ENCODE data around the gene TPRX2. TPM values are rescaled to one million over a fixed set of nuclear protein-coding genes. Genes with fewer than 3 reads are reported as not detected.
"Not testable (repeated sequence)": the region's sequence is repeated elsewhere in the genome, so short reads cannot be mapped to it uniquely, and the experiment has no call there.

Gene TPRX2
- total and polyA plus RNA-seq, 9 donors = not detected

- H3K4me1 ChIP-seq (ENCODE audit: insufficient read depth) = no peaks in the 10 kb centered on the region
- no peak for DNase-seq
- no peak overlapping the region for H3K4me3 ChIP-seq
- intact Hi-C loops (cut with DNase I) = no loop called here
- TF ChIP-seq CTCF (IDR thresholded peaks at IDR 0.05) (no peak), POLR2A (IDR thresholded peaks at IDR 0.05) (no peak), EP300 (IDR thresholded peaks at IDR 0.05) (no peak)
- H3K27ac ChIP-seq = no peak overlapping the region
- H3K9me3 ChIP-seq = no peaks in the 10 kb centered on the region
- no peaks in the 10 kb centered on the region for H3K36me3 ChIP-seq
- 47 to 48% (median 47%) methylated on average over 10 of the region's 10 CpGs for WGBS, 3 donors
- H3K27me3 ChIP-seq = no peaks in the 10 kb centered on the region
These were observed 10.6 kb upstream of the TPRX2 start for GRCh38 chr19:47848425-47848822.

- 2 to 3% (median 3%) methylated on average over 22 of the region's 22 CpGs for WGBS, 3 donors
- DNase-seq = no peak
- intact Hi-C loops (cut with DNase I) = no loop called here
These were observed 10.1 kb upstream of the TPRX2 start for GRCh38 chr19:47848823-47849473.

GRCh38 chr19:47853003-47853402, 6.0 kb upstream of the TPRX2 start:
- intact Hi-C loops (cut with DNase I) = no loop called here
- Histone ChIP-seq H3K27ac (no peak overlapping the region), H3K4me1 (ENCODE audit: insufficient read depth) (no peaks in the 10 kb centered on the region), H3K4me3 (no peak overlapping the region), H3K9me3 (no peaks in the 10 kb centered on the region), H3K27me3 (no peaks in the 10 kb centered on the region), H3K36me3 (no peaks in the 10 kb centered on the region)
- TF ChIP-seq POLR2A (IDR thresholded peaks at IDR 0.05) = no peak
- WGBS, 3 donors = 59 to 62% (median 62%) methylated on average over 5 of the region's 5 CpGs
- DNase-seq = no peak

More at GRCh38 chr19:47848823-47849473, 10.1 kb upstream of the TPRX2 start:
- no peak for TF ChIP-seq CTCF (IDR thresholded peaks at IDR 0.05)
- no peak for TF ChIP-seq POLR2A (IDR thresholded peaks at IDR 0.05)
- TF ChIP-seq EP300 (IDR thresholded peaks at IDR 0.05) = no peak
- H3K27ac ChIP-seq = no peak overlapping the region
- no peaks in the 10 kb centered on the region for H3K9me3 ChIP-seq
- H3K4me3 ChIP-seq = no peak overlapping the region
- no peaks in the 10 kb centered on the region for H3K4me1 ChIP-seq (ENCODE audit: insufficient read depth)
- H3K36me3 ChIP-seq = no peaks in the 10 kb centered on the region
- H3K27me3 ChIP-seq = no peaks in the 10 kb centered on the region

GRCh38 chr19:47854459-47854858, 4.6 kb upstream of the TPRX2 start:
- WGBS, 3 donors = 32 to 54% (median 37%) methylated on average over 4 of the region's 4 CpGs
- no peak overlapping the region for H3K27ac ChIP-seq
- no peaks in the 10 kb centered on the region for H3K4me1 ChIP-seq (ENCODE audit: insufficient read depth)
- DNase-seq = no peak
- intact Hi-C loops (cut with DNase I) = no loop called here
- H3K4me3 ChIP-seq = no peak overlapping the region
- H3K9me3 ChIP-seq = no peaks in the 10 kb centered on the region
- H3K36me3 ChIP-seq = no peaks in the 10 kb centered on the region
- H3K27me3 ChIP-seq = no peaks in the 10 kb centered on the region
- TF ChIP-seq EP300 (IDR thresholded peaks at IDR 0.05) (no peak), POLR2A (IDR thresholded peaks at IDR 0.05) (no peak), CTCF (IDR thresholded peaks at IDR 0.05) (no peak)

GRCh38 chr19:47858231-47858630, 804 bp upstream of the TPRX2 start:
- H3K27ac ChIP-seq; H3K36me3 ChIP-seq; H3K4me3 ChIP-seq; H3K4me1 ChIP-seq (ENCODE audit: insufficient read depth); H3K9me3 ChIP-seq; H3K27me3 ChIP-seq; DNase-seq; intact Hi-C loops (cut with DNase I): not testable (repeated sequence)
- WGBS, 3 donors = 83 to 88% (median 84%) methylated on average over 9 of the region's 9 CpGs

GRCh38 chr19:47859838-47860237, 803 bp downstream of the TPRX2 start:
- H3K9me3 ChIP-seq; H3K27me3 ChIP-seq; H3K4me3 ChIP-seq; H3K36me3 ChIP-seq; intact Hi-C loops (cut with DNase I); H3K27ac ChIP-seq; H3K4me1 ChIP-seq (ENCODE audit: insufficient read depth); DNase-seq: not testable (repeated sequence)
- WGBS, 3 donors = 84 to 100% methylated on average over 2 to 11 of the region's 17 CpGs; no CpG with 5 or more reads in 1 of the 3 donors
